Stimulated activated CD8-positive, alpha-beta memory T cell treated with anti-CD3 and anti-CD28 coated beads, Interleukin-7, amount 100 ng/mL, for 1 hour (primary cell): ENCODE data around the gene BAHCC1.

Source experiments
- DNase-seq, 2 donors: peaks; one replicate each; pipeline ENCODE4 v3.0.0-alpha.2; 2020; ENCODE audit warnings: low read depth in 2 of 2

BAHCC1 gene

DNA sequence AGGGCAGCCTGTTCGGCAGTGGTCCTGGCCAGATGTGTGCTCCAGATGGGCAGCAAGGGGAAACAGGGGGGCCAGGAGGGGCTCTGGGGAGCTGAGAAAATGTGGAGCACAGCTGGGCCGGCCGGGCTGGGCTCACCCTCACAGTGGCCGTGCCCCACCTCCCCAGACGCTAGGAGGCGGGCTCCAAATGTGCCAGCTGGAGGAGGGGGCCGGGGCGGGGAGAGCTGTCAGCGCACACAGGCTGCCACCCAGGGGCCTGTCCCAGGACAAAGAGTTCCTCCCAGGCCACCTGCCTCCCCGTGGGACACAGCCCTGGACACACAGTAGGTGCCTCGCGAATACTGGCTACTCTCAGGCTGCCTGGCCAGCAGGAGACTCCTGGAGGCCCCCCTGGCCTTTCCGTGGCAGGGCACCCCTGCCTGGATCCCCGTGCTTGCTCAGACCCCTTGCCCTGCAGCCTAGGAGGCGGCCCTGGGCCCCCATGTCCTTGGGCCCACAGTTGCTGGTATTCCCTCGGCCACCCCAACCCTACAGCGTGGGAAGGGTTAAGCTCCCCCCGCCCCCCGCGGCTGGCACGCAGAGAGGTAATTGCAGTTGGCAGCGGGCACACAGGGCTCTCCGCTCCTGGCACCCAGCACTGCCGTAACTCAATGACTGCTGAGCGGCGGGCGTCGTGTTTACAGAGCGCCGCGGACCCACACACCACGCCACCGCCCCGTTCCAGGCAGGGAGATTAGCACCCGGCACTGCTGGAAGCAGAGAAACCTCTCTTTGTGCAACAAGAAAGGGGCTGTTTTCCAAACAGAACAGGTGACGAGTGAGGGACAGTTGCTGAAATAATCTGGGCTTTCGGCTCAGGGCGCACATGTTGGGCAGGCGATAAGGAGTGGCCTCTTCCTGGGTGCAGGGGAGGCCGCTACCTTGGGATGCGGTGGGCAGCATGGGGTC is 32.2 kb downstream of the BAHCC1 start:
- DNase-seq, result no peak

DNA sequence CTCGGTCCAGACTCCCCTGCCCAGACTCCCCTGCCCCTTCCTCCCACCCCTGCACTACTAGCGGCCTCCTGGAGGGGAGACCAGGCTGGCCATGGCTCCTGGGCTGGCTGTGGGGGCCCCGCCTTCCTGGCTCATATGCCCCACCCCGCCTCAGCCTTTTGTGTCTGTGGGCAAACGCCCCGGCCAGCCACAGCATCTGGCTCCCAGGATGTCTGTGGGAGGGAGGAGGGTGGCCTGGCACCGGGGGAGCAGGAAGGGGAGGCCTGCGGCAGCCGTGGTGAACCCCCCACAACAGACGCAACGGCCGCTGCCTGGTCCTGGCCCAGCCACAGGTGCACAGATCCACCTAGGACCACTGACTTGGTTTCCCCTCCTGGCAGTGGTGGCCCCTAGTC is 32.9 kb downstream of the BAHCC1 start:
- no peak for DNase-seq

DNA sequence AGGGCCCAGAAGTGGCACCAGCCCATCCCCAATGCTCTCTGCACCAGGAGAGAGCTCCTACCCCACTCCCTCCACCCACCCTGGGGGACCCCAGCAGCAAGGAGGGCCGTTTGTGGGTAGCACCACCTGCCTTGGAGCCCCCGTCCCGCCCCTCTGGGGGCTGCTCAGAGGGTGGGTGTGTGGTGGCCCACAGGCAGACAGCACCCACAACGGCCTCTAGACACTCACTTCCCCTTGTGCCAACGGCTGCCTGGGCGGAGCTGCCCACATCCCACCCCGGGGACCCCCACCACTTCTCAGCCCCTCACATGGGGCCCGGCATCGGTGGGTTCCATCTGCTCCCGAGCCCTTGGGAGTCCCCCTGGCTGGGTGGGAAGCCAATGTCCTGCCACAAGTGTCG is 33.3 kb downstream of the BAHCC1 start:
- no peak for DNase-seq

DNA sequence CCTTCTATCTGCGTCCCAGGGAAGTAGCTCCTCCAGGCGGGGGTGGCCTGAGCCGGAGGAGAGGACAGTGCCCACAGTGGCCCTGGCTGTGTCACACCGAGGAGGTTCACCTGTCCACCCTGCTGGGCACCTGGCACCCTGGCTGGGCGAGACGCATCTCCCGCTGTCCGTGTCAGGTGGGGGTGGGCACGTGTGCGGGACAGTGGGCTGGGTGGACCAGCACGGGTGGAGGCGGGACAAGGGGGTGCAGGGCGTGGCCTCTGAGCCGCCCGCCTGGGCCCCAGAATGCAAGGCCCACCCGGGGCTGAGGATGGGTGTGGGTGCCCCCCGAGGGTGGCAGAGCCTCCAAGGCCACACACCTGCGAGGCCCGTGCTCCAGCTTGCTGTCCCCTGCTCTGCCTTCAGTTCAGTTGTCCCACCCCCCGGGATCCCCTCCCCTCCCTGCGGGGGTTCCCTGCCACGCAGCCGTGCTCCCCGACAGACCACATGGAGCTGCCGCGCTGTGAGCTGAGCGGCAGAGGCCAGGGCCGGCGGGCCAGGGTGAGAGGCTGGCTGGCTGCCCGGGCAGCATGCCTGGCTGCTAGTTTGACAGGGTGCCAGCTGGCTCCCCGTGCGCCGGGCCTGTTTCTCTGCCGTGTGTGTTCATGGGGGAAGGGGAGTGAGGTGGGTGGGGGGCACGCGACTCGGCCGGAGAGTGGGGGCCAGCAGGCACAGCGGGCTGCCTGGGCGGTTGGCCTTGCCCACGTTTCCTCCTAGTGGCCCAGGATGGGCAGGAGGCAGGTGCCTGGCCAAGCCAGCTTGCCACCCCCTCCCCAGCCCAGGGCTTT is 33.9 kb downstream of the BAHCC1 start:
- no peak for DNase-seq

- no peak for DNase-seq
Observed at GRCh38 chr17:81429821-81430551, 34.7 kb downstream of the BAHCC1 start.

DNA sequence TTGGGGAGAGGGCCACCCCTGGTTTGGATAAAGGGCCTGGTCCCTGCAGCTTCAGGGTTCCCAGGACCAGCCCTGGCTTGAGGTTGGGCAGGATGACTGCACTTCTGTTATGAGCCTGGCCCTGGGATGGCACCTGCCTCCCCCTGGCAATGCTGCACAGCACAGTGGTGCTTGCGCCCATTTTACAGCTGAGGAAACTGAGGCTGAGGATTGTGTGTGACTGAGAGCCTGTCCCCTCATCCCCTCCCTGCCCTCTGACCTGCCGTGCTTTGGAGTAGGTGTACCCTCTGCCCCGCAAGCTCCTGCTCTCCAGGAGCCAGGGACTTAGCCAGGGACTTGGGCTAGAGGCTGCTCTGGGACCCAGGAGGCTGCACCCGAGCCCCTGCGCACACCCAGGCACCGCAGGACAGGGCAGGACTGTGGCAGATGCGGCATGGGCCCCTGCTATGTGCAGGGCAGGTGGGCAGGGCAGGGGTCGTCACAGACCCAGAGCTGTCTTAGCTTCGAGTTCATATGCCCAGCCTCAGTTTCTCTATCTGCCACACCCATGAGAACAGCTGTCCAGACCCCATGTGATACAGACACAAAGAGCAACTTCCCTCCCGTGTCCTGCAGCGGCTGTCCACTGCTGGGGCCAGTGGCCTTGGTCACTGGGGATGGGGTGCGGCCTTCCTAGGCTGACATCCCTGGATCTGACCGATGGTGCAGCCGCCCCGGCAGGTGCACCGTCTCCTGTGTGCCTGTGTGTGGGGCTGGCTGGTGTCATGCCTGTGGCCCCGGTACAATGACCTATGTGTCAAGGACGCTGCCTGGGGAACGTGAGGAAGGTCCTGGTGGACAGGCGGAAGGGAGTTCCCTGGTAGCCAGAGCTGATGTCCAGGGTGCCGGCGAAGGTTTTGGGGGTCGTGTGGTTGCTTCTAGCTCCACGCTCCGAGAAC is 36.6 kb downstream of the BAHCC1 start:
- DNase-seq, result no peak

GRCh38 chr17:81432941-81433340 is 37.7 kb downstream of the BAHCC1 start:
- DNase-seq, result no peak

DNA sequence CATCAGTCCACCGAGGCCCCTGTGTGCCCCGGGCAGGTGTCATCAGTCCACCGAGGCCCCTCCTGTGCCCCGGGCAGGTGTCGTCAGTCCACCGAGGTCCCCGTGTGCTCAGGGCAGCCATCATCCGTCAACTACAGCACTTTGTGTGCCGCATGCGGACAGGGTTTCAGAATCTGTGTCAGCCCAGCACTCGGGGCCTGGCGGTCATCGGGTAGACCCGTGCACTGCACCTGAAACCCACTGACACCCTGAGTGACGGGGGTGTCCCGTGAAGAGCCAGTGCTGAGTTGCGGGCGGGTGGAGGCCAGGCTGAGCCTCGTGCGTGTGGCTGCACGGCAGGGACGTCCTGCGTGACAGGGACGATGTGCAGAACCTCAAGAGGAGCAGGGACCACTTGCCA is 38.4 kb downstream of the BAHCC1 start:
- no peak for DNase-seq

- no peak for DNase-seq
Observed at GRCh38 chr17:81434072-81434471, 38.8 kb downstream of the BAHCC1 start.

DNA sequence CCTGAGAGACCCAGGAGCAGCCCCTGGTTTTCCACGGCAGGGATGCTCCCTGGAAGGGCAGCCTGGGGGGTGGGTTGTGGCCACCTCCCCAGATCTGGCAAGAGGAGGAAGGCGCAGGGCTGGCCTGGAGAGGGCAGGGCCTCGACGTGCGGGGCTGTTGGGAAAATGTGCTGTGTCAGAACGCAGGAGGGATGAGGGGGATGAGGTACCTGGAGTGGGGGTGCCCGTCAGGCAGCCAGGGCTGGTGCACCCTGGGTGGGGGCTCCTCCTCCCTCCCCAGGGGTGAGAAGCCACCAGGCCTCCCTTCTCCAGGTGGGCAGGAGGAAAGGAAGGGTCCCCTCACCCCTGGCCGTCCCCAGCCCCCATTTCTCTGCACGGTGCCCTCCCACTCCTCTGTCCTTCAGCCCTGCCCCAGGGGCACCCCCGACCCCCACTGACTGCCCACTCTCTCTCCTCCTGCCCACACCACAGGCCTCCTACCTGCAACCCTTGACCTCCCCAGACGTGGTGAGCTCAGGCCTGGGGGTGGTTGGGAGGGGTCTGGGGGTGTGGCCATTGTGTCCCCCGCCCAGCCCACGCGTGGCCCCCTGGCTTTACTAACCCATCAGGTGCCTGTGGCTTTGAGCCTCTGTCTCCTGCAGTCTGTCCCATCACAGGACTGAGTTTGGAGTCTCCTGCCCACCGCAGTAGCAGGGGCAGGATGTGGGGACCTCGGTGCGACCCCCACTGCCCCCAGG is 39.6 kb downstream of the BAHCC1 start:
- no peak for DNase-seq

DNA sequence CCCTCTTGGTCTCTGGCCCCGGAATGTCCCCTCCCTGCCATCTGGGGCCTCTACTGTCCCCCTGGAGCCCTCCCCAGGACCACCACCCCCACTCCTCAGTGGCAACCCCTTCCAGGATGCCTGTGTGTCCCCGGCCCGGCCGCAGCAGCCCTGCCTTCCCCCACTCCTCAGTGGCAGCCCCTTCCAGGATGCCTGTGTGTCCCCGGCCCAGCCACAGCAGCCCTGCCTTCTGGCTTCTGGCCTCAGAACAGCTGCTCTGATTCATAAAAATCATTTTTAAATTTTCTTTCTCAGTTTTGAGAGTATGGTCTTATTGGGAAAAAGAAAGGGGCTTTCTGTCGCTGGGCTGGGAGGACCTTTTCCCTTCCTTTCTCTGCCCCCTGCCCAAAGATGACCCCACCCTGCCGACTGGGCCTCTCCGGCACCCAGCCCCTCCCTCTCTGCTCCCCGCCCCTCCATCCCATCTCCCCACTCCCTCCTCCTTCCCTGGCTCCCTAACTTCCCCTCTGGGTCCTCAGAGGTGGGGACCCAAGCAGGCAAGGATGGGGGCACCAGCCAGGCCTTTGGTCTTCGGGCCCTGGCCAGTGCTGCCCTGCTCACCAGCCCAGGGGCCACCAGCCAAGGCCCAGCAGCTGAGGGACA is 40.5 kb downstream of the BAHCC1 start:
- no peak for DNase-seq

DNA sequence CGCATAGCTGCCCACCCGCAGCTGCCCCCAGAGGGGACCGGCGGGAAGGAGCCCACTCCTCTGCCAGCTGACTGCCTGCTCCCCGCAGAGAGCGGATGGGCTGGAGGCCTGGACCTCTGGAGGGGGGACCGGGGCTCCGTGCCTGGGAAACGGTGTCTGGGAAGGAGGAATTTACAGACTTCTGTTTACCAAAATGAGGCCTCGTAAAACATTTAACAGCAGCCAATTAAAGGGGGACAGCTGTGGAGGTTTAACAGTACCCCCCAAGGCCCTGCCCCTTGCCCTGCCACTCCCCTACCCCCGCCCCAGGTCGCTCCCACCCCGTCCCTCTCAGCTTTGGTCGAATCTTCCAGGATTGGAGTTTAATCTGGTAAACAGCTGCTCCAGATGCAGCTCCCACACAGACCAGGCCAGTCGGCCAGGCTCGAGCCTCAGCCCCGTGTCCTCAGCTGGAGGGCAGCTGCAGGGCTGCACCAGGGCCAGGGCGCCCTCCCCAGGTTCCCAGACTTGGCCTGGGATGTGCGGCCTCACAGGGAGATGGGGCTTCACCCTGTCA is 41.1 kb downstream of the BAHCC1 start:
- no peak for DNase-seq

DNA sequence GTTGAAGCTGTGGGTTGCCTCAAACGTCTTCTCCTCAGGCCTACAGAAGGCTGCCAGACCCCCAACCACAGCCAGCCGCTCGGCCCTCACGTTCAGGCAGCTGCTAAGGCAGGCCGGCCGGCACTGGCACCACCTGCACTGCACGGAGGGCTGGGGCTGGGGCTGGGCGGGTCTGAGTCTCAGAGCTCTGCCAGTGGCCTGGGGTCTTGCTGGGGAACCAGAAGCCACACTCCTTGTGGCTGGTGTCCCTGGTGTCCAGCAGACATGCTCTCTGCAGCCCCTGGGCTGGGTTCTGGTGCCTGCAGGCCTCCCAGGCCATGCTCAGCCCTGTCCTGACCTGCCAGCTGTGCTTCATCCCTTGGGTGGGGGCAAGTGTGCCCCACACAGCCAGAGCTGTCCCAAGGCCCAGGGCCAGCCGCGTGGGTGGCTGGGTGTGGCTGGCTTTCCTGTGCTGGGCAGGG is 42.0 kb downstream of the BAHCC1 start:
- no peak for DNase-seq

DNA sequence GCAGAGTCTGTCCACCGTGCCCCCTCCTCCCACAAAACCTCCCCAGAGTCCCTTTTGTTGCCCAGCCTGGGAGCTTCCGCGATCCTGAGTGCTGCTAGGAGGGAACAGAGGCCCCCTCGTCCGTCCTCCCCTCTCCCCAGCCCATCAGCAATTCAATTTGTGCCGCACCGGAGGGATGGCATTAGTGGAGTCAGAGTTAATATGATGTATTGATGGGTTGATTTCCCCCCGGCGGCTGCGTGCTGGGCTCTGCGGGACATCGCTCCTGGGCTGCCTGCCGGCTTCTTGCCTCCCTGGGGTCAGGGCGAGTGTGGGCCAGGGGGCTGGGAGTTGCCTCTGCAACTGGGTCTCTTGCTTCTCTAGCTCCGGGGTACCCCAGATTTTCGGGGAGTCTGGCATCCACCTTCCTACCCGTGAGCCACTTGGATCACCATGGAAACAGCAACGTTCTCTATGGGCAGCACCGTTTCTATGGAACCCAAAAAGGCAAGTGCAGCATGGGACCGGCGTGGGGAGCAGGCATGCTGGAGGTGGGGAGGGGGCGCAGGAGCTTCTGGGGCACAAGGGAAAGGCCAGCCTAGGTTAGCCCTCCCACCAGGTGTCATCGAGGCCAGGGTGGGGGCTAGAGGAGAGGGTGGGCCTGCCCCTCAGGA is 42.9 kb downstream of the BAHCC1 start:
- DNase-seq, result no peak

- no peak for DNase-seq
Observed at GRCh38 chr17:81438688-81439087, 43.4 kb downstream of the BAHCC1 start.

GRCh38 chr17:81440051-81440471 is 44.8 kb downstream of the BAHCC1 start:
- no peak for DNase-seq

DNA sequence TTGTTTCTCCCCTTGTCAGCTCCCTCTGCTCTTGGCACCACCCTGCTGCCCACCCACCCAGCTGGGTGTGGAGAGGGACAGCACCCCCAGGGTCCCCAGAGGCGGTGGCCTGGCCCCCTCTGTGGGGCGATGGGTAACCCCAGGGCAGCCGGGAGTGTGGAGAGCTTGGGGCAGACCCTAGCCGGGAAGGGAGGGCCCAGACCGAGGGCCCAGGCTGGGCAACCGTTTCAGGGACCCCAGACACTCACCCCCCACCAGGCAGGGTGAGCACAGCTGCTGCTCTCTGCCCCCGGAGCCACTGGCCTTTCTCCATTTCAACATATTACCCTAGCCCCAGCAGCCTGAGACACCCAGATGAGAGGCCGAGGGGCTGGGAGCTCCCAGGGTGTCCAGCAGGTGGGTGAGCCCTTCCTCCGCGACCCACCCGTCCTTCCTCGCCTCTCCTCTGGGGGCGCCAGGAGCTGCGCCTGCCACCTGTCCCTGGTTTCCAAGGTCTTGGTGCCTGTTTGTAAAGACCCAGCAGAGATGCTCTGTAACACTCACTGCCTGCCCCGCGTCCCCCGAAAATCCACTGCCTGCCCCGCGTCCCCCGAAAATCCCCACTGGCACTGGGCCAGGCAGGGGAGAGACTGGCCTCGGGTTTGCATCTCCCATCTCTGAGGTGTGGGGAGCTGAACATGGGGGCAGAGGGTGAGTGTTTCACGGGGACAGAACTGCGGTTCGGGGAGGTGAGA is 45.4 kb downstream of the BAHCC1 start:
- no peak for DNase-seq

DNA sequence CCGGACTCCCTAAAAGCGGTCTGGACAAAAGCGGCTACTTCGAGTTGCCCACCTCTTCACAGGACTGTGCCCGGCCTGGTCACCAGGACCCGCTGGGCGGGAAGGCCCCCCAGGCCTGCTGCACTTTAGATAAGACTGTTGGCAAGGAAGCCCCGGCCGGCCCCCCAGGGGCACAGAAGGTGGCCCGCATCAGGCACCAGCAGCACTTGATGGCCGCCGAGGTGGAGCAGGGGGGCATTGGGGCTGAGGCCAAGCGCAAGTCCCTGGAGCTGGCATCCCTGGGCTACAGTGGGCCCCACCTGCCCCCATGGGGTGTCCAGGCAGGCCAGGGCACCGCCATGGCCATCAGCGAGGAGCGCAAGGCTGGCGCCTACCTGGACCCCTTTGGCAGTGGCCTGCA is 47.5 kb downstream of the BAHCC1 start:
- DNase-seq, result no peak
